SK-N-MC (cell line): ENCODE results near the gene SMARCA1.

Source experiments
- EZH2 ChIP-seq: fragments of 200-600 bp; sonication (generic); IDR thresholded peaks from one replicate; pipeline ENCODE4 v1.6.1; 2017; ENCODE audit warnings: antibody characterized with exemption
- POLR2AphosphoS5 ChIP-seq: IDR thresholded peaks from 2 replicates; pipeline ENCODE4 v1.6.1; 2012; ENCODE audit warnings: mild to moderate bottlenecking, low read depth, low read length, borderline replicate concordance

GRCh38 chrX:129511689-129512088 lies 11.6 kb downstream of the SMARCA1 start:
- TF ChIP-seq EZH2 (no peak), POLR2AphosphoS5 (no peak)
